HG03095 (cell line): ENCODE measurements around the gene SERPINE3.

Experiments used
- ATAC-seq: cut with Tn5 transposase; IDR thresholded peaks from one replicate; pipeline ENCODE4 v1.9.1; 2021; ENCODE audit warnings: moderate library complexity; ENCODE audit not compliant: unreplicated experiment

SERPINE3 gene

DNA sequence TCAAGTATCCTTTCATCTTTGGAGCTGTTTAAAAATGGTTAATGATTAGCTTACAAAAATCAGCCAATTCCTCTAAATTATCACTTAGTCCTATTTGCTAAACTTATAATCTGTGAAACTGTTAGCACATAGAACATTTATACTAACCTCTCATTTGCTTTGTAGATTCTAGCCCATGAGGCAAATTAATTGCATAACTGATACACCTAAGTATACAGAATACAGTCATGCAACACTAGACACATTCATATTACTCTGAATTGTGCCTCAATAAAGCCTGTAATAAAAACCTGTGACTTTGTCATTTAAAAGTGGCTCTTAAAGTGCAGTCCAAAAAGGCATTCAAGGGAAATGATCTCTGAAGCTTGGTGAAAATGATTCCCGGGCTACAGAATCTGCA lies 21.0 kb downstream of the SERPINE3 start:
- no peak for ATAC-seq

DNA sequence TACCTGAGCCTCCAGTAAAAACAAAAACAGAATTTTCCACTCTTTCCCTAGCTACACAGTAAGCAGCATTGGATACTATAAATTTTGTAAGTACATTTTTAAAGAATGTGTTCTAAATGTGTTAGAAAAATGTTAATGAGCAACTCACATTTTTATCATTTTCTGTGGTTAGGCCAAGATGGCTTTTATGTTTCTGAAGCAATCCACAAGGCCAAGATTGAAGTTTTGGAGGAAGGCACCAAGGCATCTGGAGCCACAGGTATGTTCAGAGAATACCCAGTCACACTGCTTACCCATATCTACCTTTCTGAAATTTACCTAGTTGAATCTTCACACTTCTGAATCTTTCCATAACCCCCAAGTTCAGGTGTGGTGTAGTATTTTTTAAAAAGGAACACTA lies 21.6 kb downstream of the SERPINE3 start:
- no peak for ATAC-seq

GRCh38 chr13:51363625-51364024 lies 24.1 kb downstream of the SERPINE3 start:
- ATAC-seq: no peak

GRCh38 chr13:51364404-51365008 lies 25.0 kb downstream of the SERPINE3 start:
- no peak for ATAC-seq

- ATAC-seq: no peak
Observed at GRCh38 chr13:51370116-51370515, 30.6 kb downstream of the SERPINE3 start.

- ATAC-seq: no peak
Observed at GRCh38 chr13:51370811-51371210, 31.3 kb downstream of the SERPINE3 start.

DNA sequence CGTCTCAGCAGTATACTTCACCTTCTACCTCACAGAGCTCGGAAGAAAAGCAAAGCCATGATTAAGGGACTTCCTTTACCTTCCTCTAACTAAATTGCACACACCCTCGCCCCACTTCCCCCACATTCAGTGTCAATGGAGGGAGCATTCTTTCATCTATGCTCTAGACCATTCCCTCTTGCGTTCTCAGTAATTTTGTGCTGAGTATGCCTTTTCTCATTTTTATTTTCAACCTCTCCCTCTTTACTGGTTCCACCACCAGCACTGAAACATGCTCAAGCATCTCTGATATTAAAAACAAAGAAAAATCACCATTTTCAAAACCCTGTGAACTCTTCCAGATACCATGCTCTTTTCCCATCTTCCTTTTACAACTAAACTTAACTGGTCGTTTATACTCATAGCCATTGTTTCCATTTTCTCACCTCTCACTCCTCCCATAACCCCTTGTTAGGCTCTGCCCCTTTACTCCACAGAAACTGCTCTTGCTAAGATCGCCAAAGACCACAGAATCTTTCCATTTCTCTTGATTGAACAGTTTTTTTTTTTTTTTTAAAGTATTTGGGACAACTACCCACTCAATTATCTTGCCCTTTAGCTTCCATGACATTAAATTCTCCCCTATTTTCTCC lies 32.4 kb downstream of the SERPINE3 start:
- ATAC-seq: no peak

GRCh38 chr13:51373451-51373850 lies 34.0 kb downstream of the SERPINE3 start:
- no peak for ATAC-seq

DNA sequence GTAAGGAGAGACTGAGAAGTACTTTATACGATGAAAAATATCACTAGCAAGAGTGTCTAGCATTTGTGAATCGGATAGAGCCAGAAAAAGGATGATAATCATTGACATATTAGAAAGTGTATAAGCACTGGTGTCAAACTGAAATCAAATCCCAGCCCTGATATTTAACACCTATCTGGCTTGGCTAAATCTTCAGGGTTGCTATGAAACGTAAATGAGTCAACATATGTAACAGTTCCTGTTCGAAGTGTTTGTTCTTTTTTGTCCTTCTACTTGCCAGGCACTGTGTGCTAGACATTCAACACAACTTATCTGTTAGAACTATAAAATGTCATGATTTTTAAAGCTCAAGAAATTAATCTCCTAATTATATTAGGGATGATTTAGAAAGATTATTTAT lies 40.8 kb downstream of the SERPINE3 start:
- ATAC-seq: no peak

- ATAC-seq: no peak
Observed at GRCh38 chr13:51385114-51385513, 45.6 kb downstream of the SERPINE3 start.

DNA sequence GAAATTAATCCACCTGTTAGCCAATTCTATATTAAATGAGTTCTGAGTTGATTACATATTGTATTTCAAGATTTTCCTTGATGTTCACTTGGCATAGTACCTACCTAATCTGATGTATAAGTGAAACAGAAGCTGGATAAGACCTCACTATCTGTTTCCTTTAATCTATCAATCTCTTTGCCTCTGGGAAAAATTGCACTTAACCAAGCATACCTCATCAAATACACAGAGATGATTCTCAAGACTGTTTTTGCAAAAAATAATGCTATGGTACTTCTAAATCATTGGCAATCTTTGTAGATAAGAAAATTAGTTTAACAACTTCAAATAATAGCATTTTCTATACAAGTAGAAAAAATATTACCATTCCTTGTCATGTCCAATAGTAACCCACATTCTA lies 55.2 kb downstream of the SERPINE3 start:
- no peak for ATAC-seq

GRCh38 chr13:51396352-51396751 lies 56.9 kb downstream of the SERPINE3 start:
- peak; percentile 75 for ATAC-seq

DNA sequence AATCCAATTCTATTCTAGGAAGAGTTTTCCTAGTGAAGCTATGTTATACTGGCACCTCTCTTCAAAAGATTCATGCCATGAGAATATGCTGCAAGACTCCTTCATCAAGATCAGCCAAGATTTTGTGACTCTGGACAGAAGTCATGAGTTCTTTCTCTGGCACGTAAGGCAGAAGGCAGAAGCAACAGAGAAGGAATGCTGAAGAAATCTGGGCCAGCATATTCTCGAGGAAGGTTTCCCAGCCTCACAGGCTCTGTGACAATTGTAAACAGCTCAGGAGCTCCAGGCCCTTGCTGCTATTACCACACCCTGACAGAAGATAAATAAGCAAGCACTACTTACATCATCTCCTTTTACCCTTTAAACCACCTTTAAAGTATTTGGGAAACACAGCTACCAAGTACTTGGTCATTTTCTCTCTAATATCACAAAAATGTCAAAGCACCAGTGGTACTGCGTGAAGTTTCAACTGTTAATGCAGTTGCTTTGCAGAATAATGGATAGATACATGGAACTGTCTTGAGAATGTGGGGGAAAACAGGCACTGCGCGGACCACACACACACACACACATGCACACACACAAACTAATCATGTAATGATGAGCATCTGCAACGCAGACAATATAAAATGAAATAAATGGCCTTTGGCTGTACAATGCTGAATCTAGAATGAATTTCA lies 57.9 kb downstream of the SERPINE3 start:
- no peak for ATAC-seq

DNA sequence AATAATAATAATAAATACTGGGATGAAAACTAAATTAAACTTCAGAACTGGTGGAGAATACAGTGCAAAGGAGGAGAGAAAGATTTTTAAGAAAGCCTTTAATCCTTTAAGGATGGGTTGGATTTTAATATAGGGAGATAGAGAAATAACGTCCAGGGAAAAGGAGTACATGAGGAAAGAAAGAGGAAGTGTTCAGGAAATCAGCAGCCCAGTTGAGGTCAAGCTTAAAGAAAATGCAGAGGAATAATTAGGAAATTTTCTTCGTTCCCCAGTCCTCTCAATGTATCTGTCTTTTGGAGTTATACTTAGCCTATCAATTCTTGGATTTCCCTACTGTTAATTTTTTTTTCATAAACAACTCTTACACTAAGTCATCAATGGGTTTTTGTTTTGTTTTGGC lies 65.7 kb downstream of the SERPINE3 start:
- ATAC-seq: no peak

- no peak for ATAC-seq
Observed at GRCh38 chr13:51412431-51412830, 72.9 kb downstream of the SERPINE3 start.
